ENCODE data around the gene ENG.

The ENG gene

DNA sequence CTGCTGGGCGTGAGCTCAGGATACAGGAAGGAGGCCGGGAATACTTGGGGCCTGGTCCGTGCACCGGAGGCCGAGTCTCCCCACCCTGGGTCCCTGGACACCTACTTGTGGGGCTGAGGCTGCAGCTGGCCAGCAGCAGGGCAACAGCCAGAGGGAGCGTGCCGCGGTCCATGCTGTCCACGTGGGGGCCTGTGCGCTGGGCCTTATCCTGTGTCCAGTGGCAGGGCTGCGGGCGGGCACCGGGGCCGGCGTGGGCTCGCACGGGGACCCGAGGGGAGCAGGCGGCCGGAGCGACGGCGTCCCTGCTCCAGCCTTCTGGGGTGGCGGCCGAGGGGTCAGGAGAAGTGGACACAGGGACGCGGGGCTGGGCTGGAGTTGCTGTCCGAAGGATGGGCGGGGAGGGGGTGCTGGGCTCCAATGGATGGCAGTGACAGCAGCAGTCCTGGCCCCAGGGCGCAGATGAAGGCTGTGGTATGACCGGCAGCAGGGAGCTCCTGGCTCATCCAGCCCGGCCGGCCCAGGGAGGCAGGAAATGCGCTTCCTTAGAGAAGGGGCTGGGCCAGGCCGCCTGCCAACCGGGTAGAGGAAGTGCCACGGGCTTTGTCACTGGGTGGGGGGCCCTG, at the start of gene ENG:
TSS of gene ENG (minus strand) at position 475 of the 623 bp plus-strand sequence. CDS start at position 172, 303 bp downstream.
- no peak within 1 kb of the TSS for H2AFZ ChIP-seq (ENCODE audit: low read depth, low read length, severe bottlenecking)
- H3K9me3 ChIP-seq (ENCODE audit: insufficient read depth, low read length): peaks cover 3% of the 10 kb centered on the region; the same call in 1 of the 2 replicates
- H3F3A ChIP-seq (ENCODE audit: insufficient read depth): no peaks in the 10 kb centered on the region
- no peak within 1 kb of the TSS for H3K4me2 ChIP-seq (ENCODE audit: low read depth, low read length, poor library complexity, severe bottlenecking)
- no peak within 1 kb of the TSS for H3K27ac ChIP-seq (ENCODE audit: low read depth, low read length)
- H4K20me1 ChIP-seq (ENCODE audit: low read depth, low read length): no peaks in the 10 kb centered on the region
- H3K27me3 ChIP-seq (ENCODE audit: low read length): no peaks in the 10 kb centered on the region
- no peak within 1 kb of the TSS for H3K9ac ChIP-seq (ENCODE audit: low read length)
- H3K4me3 ChIP-seq (ENCODE audit: insufficient read depth, low read length, poor library complexity, severe bottlenecking): no peak within 1 kb of the TSS
- TF ChIP-seq, protein P1, sequence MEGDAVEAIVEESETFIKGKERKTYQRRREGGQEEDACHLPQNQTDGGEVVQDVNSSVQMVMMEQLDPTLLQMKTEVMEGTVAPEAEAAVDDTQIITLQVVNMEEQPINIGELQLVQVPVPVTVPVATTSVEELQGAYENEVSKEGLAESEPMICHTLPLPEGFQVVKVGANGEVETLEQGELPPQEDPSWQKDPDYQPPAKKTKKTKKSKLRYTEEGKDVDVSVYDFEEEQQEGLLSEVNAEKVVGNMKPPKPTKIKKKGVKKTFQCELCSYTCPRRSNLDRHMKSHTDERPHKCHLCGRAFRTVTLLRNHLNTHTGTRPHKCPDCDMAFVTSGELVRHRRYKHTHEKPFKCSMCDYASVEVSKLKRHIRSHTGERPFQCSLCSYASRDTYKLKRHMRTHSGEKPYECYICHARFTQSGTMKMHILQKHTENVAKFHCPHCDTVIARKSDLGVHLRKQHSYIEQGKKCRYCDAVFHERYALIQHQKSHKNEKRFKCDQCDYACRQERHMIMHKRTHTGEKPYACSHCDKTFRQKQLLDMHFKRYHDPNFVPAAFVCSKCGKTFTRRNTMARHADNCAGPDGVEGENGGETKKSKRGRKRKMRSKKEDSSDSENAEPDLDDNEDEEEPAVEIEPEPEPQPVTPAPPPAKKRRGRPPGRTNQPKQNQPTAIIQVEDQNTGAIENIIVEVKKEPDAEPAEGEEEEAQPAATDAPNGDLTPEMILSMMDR (IDR thresholded peaks at IDR 0.05; ENCODE audit: insufficient read depth, low read length, poor library complexity, severe bottlenecking): no peak
- TF ChIP-seq EZH2phosphoT487 (conservative IDR thresholded peaks at IDR 0.05; ENCODE audit: low read length): no peak
- no peaks in the 10 kb centered on the region for H3K79me2 ChIP-seq (ENCODE audit: insufficient read depth, low read length)
- no peaks in the 10 kb centered on the region for H3K36me3 ChIP-seq (ENCODE audit: low read length)
- no peaks in the 10 kb centered on the region for H3K9me2 ChIP-seq (replicated peaks; ENCODE audit: insufficient read depth, low read length)

- Histone ChIP-seq H4K20me1 (ENCODE audit: low read depth, low read length) (no peaks in the 10 kb centered on the region), H3K4me2 (ENCODE audit: low read depth, low read length, poor library complexity, severe bottlenecking) (no peak overlapping the region), H3F3A (ENCODE audit: insufficient read depth) (no peaks in the 10 kb centered on the region), H3K79me2 (ENCODE audit: insufficient read depth, low read length) (no peaks in the 10 kb centered on the region), H3K27me3 (ENCODE audit: low read length) (no peaks in the 10 kb centered on the region), H3K9ac (ENCODE audit: low read length) (no peak overlapping the region), H2AFZ (ENCODE audit: low read depth, low read length, severe bottlenecking) (no peak overlapping the region), H3K9me2 (replicated peaks; ENCODE audit: insufficient read depth, low read length) (no peaks in the 10 kb centered on the region), H3K4me3 (ENCODE audit: insufficient read depth, low read length, poor library complexity, severe bottlenecking) (no peak overlapping the region), H3K36me3 (ENCODE audit: low read length) (no peaks in the 10 kb centered on the region), H3K27ac (ENCODE audit: low read depth, low read length) (no peak overlapping the region), H3K9me3 (ENCODE audit: insufficient read depth, low read length) (no peaks in the 10 kb centered on the region)
- TF ChIP-seq, protein P1 (IDR thresholded peaks at IDR 0.05; ENCODE audit: insufficient read depth, low read length, poor library complexity, severe bottlenecking): no peak
- no peak for TF ChIP-seq EZH2phosphoT487 (conservative IDR thresholded peaks at IDR 0.05; ENCODE audit: low read length)
Observed at GRCh38 chr9:127903557-127904475, 49.4 kb upstream of the ENG start.

DNA sequence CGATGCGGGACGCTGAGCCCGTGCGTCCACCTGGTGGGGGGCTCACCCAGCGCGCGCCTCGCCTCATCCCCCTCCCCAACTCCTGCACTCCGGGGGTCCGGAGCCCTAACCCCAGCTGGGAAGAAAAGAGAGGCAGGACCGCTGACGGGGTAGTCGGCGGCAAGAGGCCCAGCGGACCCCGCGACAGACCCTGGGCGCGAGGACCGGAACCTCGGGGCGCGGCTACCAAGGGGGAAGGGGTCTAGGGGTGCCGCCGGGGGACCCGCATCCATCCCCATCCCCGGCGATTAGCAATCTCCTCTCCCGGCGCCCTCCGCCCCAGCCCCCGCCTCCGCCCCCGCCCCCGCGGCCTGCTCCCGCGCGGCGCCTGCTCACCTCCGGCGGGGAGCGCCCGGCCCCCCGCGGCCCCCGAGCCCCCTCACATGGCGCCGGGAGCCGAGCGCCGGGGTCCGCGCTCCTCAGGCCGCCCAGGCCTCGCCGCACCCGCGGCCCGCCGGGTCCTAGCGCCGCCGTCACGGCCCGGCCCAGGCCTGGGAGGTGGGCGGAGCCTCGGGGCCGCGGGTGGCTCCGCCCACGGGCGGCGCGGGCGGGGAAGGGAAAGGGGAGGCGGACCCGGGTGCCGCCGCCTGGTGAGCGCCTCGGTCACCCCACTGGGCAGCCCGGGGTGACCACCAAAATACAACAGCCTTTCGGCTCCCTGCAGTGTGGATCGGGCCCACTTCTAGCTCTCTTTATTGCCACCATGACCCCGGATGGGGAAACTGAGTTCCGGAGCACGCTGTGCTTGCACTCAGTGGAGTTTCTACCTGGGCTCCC, 44.9 kb upstream of the ENG start, which contains the start of gene ST6GALNAC6:
TSS of gene ST6GALNAC6 (minus strand) at position 476 of the 816 bp plus-strand sequence. CDS start 1,622 bp downstream, outside the sequence.
- peak within 1 kb of the TSS; percentile 65 for H3K9ac ChIP-seq (ENCODE audit: low read length)
- peak within 1 kb of the TSS; percentile 70 for H3K4me3 ChIP-seq (ENCODE audit: insufficient read depth, low read length, poor library complexity, severe bottlenecking)
- no peaks in the 10 kb centered on the region for H3K79me2 ChIP-seq (ENCODE audit: insufficient read depth, low read length)
- no peaks in the 10 kb centered on the region for H3K9me3 ChIP-seq (ENCODE audit: insufficient read depth, low read length)
- peak within 1 kb of the TSS; percentile 68 for H2AFZ ChIP-seq (ENCODE audit: low read depth, low read length, severe bottlenecking)
- no peaks in the 10 kb centered on the region for H3K9me2 ChIP-seq (replicated peaks; ENCODE audit: insufficient read depth, low read length)
- H4K20me1 ChIP-seq (ENCODE audit: low read depth, low read length): no peaks in the 10 kb centered on the region
- no peaks in the 10 kb centered on the region for H3K27me3 ChIP-seq (ENCODE audit: low read length)
- H3F3A ChIP-seq (ENCODE audit: insufficient read depth): 0 out of 2 replicates have a peak, but pooled peaks cover 4% of the 10 kb centered on the region
- peak within 1 kb of the TSS; percentile 80 for H3K4me2 ChIP-seq (ENCODE audit: low read depth, low read length, poor library complexity, severe bottlenecking)
- no peak within 1 kb of the TSS for H3K27ac ChIP-seq (ENCODE audit: low read depth, low read length)
- no peaks in the 10 kb centered on the region for H3K36me3 ChIP-seq (ENCODE audit: low read length)
- TF ChIP-seq, protein P1 (IDR thresholded peaks at IDR 0.05; ENCODE audit: insufficient read depth, low read length, poor library complexity, severe bottlenecking): no peak
- TF ChIP-seq EZH2phosphoT487 (conservative IDR thresholded peaks at IDR 0.05; ENCODE audit: low read length): no peak

Measured in SU-DHL-6 (cell line).